Hindlimb muscle (tissue), 1 donor: ENCODE measurements around the gene OIP5. TPM values are rescaled to one million over a fixed set of nuclear protein-coding genes. Genes with fewer than 3 reads are reported as not detected.

Experiments used
- polyA plus RNA-seq: library from polyadenylated mRNA; unstranded; fragments of 120-200 nt; gene quantifications from one replicate; pipeline ENCODE4 v1.2.1, GENCODE V29; 2013; ENCODE audit not compliant: insufficient read length

Gene OIP5
- polyA plus RNA-seq, 1 donor = 3.4 TPM

Other genes starting within 250 kb of the OIP5 start
- gene INO80, start 216.3 kb downstream of the OIP5 start, polyA plus RNA-seq = 17.8 TPM
- gene EXD1, start 101.8 kb downstream of the OIP5 start, polyA plus RNA-seq = 0.12 TPM
- 59.2 TPM for gene CHP1, start 101.3 kb downstream of the OIP5 start, polyA plus RNA-seq
- gene NUSAP1, start 290 bp upstream of the OIP5 start, polyA plus RNA-seq = 30.4 TPM
- 19.9 TPM for gene NDUFAF1, start 69.9 kb upstream of the OIP5 start, polyA plus RNA-seq
- gene RTF1, start 84.5 kb upstream of the OIP5 start, polyA plus RNA-seq = 46.6 TPM
- 0.90 TPM for gene ITPKA, start 161.3 kb upstream of the OIP5 start, polyA plus RNA-seq
- gene LTK, start 181.2 kb upstream of the OIP5 start, polyA plus RNA-seq = 22.8 TPM
- 23.8 TPM for gene RPAP1, start 211.7 kb upstream of the OIP5 start, polyA plus RNA-seq
- 18.5 TPM for gene TYRO3, start 226.6 kb upstream of the OIP5 start, polyA plus RNA-seq